Measurements from ENCODE around the gene MCM10.
"Not testable (repeated sequence)": the region's sequence is repeated elsewhere in the genome, so short reads cannot be mapped to it uniquely, and the experiment has no call there.

Gene MCM10

DNA sequence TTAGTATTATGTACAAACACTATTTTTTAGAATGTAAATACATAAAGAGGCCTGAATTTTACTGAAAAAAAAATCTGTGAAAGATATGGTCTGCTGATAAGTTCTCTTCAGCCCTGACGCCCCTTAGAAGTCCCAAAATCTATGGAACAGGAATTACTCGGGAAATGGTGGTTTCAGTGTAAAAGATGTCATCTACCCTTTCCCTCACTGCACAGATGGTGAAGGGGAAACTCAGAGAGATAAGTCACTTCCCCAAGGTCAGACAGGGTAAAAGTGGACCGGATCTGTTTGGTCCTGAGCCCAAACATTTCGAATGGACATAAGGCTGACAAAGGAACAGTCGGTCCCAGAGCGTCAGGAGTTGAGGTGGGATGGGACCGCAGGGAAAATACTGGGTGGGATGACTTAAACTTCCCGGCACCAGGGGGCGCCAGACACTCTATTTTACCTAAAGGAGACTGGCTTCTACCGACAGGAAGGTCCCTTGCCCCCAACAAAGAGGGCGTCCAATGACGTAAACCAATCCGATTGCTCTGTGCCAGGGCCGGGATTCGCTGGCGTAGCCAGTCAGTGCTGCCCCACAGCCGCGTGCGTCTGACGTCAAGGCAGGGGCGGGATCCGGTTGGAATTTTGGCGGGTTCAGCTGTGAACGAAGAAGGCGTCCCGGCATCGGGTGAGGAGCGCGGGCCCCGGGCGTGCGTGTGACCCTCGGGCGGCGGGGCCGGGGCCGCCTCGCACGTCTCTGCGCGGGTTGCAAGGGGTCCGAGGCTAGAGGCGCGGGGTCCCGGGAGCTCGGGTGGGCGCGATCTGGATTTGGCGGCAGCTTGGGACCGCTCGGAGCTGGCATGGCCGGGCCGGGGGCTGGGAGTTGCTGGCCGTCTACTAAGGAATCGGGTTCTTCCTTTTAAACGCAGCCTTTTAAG is at the start of gene MCM10:
Gene MCM10 (plus strand): TSS at position 625 of the 923 bp plus-strand sequence. CDS start 2,645 bp downstream, outside the sequence.
- DNase-seq: peak; percentile 99

DNA sequence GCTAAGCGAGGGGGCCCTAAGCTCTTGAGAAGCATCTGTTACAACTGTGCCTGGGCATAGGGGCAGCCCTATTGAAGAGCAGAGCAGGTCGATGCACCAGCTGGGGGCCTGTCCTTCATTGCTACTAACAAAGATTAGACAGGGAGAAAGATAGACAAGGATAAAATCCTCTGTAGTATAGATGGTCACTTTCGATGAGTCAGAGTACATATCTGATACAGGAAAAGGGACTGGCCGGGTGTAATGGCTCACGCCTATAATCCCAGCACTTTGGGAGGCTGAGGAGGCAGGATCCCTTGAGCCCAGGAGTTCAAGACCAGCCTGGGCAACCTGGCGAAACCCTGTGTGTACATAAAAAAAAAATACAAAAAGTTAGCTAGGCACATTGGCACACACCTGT is 47.8 kb upstream of the MCM10 start:
- no peak for DNase-seq

DNA sequence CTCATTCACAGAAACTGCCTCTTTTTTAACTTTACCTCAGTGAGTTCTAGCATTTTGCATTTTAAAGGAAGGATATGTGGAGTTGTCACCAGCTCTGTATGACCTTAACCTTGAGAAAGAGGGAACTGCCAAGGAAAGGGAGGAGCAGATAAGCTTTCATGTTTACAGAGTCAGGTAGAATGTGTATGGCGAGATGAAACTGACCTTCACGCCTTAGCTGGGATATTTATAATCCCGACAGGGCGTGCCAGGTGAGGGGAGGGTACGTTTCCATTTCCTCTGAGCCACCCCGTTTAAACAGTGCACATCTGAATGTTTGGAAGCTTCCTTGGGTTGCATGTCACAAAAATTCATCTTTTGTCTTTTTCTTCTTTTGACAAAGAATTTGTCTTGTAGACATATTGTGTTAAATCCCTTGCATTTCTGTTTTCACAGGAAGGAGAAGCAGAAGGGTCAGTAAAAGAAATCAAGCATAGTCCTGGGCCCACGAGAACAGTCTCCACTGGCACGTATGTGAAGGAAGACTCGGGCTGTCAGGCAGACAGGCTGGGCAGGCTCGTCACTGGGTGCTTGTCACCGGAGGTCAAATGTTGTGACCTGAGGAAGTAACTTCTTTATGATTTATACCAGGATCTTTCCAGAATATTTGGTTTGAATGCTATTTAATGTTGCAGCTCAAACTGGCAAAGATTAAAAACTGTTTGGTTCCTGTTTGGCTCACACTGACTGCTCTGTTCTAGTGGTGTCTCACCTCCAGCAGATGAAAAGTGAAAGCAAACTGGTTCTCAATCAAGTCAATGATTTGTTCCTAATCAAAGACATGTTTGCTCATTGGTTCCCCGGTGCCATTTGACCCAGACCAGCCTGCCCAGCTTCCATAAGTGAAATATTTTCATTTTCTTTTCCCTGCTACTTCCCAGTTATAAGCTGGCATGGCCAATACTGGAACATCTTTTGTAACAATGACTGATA is 45.2 kb upstream of the MCM10 start:
- peak; percentile 38 for DNase-seq

DNA sequence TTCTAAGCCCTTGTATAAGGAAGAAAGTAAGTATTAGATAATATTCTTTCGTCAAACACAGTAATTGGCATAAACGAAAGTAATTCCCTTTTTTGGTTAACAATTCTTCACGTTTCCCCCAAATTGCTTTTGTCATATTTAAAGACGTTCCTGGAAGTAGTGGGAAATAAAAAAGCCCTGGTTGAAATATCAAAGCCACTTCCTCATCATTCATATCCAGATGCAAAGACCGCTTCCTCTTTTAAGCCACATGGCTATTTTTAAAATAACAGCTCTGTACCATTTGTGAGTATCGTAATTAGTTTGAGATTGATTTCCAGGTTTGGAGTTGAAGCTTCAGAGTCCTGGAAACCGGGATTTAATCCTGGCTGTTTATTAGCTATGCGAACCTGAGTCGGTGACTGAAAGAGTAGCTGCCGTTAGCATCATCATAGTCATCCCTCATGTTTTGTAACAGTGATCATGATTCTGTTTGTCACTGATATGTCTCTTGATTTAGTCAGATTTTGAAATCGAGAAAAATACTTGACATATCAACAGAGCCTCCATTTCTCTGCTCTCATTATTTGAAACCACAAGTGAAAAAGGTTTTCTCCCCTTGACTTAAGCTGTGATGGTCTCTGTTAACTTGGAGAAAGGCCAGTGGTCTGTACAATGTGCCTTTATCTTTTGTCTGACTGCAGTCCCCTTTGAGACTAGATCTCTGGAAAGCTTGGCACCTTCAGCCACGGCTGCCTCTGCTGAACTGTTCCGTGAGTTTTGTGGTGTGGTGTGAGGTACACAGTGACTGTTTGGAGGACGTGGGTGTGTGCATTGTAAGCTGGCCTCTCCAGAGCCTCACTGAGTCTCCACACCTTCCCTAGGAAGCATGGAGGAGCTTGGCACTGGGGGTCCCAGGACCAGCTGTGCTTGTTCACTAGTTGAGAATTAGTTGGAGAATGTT is 43.2 kb upstream of the MCM10 start:
- no peak for DNase-seq

DNA sequence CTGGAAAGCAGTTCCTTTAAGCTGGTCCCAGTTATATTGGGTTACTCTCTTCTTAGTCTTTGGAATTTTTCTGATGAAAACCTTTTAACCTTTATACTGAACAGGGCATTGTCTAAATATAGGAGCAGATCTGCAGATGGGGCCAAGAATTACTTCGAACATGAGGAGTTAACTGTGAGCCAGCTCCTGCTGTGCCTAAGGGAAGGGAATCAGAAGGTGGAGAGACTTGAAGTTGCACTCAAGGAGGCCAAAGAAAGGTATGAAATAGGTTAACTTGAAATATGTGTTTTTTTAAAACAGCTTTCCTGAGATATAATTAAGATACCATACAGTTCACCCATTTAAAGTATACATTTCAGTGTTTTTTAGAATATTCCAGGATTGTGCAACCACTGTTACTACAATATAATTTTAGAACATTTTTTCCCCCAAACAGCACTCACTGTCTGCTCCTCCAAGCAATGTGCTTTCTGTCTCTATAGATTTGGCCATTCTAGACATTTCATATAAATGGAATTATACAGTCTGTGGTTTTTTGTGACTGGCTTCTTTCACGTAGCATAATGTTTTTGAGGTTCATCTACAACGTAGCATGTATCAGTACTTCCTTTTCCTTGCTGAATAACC is 42.5 kb upstream of the MCM10 start:
- DNase-seq: no peak

DNA sequence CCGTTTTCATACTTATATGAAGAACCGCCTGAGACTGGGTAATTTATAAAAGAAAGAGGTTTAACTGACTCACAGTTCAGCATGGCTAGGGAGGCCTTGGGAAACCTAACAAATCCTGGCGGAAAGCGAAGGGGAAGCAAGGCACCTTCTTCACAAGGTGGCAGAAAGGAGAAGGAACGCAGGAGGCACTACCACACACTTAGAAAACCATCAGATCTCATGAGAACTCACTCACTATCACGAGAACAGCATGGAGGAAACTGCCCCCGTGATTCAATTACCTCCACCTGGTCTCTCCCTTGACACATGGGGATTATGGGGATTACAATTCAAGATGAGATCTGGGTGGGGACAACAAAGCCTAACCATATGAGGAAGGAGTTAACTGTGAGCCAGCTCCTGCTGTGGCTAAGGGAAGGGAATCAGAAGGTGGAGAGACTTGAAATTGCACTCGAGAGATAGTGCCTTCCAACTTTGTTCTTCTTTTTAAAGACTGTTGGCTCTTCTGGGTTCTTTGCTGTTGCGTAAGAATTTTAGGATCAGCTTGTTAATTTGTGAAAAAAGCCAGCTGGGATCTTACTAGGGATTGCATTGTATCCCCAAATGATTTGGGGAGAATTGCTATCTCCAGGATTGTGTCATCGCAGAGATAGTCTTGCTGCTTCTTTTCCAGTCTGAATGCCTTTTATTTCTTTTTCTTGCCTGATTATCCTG is 40.4 kb upstream of the MCM10 start:
- DNase-seq: no peak

DNA sequence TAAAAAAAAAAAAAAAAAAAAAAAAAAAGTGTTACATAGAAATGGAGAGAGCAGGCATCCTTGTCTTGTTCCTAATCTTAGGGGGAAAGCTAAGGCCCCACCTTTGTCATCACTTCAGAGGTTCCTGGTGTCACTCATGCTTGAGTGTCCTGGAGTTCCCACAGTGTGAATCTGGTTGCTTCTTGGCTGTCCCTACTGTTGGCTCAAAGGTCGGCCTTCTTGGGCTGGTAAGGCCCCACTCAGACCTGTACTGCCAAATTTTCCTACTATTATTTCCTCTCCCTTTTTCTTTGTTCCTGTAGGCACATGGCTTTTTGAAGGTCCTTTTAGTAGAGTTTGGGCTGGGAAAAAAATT is 39.9 kb upstream of the MCM10 start:
- DNase-seq: no peak

DNA sequence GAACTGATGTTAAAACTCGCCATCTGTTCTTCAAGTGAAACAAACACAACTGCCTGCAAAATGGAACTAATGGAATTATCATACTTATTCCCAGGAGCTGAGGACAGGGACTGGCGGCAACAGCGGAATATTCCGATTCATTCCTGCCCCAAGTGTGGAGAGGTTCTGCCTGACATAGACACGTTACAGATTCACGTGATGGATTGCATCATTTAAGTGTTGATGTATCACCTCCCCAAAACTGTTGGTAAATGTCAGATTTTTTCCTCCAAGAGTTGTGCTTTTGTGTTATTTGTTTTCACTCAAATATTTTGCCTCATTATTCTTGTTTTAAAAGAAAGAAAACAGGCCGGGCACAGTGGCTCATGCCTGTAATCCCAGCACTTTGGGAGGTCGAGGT is 24.7 kb upstream of the MCM10 start:
- DNase-seq: no peak

DNA sequence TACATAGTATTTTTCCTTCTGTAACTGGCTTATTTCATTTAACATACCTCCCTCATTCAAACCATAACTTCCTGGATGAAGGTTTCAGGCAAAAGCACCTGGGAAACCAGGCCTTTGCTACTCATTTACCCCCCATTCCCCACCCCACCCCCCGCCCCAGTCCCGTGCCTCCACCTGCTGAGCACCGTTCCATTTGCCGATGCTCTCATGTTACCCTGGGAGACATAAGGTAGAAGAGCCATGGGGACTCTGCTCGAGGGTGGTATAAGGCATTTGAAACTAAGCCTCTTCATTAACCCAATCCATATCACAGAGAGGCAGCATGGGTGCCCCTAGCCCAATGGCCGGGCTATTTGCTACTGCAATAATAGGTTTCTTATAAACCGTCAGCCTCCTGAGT is 22.2 kb upstream of the MCM10 start:
- no peak for DNase-seq

DNA sequence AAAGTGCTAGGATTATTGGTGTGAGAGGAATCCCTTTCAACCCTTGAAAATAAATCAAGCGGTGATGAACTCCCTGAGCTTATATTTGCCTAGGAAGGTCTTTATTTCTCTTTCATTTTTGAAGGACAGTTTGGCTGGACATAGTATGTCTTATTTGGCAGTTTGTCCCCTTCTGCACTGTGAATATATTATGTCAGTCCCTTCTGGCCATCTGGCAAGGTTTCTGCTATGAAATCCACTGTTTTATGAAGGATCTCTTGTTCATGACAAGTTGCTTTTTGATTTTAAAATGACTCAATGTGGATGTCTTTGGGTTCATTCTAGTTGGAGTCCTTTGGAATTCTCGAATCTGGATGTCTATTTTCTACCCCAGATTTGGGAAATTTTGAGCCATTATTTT is 21.7 kb upstream of the MCM10 start:
- DNase-seq: no peak

DNA sequence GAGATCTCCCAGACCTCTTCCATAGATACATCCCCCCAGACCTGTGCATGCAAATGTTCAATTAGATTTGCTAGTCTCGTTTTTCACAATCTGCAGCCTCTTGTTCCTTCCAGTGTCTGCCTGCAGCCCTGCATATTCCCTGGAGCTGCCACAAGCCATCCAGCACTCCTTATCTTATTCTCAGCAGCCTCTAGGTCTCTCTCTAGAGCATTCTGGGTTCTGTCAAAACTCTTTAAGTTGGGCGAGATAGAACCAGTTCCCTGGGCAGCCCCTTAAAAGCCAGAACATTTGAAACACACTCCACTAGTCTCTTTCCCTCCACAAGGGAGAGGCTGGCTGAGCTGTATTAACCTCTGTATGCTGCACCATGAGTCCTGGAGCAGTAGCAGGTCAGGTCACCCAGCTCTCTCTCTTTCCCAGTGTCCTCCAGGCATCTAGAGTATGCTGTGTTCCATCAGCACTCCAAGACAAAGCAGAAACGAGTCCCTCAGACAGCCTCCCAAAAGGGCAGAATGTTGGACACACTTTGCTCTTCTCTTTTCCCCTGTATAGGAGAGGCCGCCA is 20.6 kb upstream of the MCM10 start:
- DNase-seq: no peak

DNA sequence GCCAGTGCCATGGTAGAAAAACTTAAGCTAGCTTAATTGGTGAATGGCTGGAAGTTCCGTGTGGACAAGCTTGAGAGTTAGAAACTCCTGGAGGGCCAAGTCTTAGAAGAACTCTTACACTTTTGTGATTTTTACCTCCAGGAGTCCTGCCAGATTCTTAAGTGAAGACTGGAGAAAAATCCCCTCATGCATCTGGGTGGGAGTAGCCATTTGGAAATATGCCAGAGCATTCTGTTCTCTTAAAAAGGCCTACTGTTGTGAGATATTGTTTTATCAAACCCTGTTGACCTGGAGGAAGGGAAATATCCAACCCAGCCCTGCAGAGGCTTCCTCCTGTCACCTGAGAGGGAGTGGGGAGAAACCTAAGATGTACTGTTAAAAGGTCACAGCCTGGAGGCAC is 17.6 kb upstream of the MCM10 start:
- DNase-seq: no peak

DNA sequence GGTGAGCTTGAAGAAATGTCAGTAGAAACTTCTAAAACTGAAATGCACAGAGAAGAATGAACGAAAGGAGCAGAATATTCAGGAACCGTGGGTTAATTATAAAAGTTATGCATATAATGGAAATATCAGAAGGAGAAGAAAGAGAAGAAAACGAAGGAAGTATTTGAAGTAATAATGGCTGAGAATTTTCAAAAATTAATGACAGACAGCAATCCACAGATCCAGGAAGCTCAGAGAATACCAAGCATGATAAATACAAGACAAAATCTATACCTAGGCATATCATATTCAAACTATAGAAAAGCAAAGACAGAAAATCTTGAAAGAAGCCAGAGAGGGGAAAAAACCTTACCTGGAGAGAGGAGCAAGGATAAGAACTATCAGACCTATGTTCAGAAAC is 16.5 kb upstream of the MCM10 start:
- no peak for DNase-seq

DNA sequence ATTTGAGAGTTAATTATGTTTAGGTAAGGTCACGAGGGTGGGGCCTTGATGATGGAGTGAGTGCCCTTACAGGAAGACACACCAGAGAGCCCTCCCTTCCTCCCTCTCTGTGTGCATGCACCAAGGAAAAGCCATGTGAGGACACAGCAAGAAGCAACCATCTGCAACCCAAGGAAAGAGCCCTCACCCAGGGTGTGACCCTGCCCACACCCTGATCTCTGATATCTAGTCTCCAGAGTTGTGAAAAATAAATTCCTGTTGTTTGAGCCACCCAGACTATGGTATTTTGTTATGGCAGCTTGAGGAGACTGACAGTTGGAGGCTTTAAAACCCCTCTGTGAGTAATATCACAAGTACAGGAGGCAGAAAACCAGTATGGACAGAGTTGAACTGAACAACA is 15.0 kb upstream of the MCM10 start:
- no peak for DNase-seq

DNA sequence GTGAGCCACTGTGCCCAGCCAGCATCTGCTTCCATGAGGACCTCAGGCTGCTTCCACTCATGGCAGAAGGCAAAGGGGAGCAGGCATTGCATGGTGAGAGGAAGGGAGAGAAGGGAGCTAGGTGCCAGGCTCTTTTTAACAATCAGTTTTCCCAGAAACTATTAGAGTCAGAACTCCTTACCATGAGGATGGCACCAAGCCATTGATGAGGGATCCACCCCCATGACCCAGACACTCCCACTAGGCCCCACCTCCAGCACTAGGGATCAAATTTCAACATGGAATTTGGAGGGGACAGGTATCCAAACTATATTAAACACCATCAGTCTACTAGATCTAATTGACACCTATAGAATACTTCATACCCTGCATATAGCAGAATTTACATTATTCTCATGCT is 14.2 kb upstream of the MCM10 start:
- DNase-seq: no peak

DNA sequence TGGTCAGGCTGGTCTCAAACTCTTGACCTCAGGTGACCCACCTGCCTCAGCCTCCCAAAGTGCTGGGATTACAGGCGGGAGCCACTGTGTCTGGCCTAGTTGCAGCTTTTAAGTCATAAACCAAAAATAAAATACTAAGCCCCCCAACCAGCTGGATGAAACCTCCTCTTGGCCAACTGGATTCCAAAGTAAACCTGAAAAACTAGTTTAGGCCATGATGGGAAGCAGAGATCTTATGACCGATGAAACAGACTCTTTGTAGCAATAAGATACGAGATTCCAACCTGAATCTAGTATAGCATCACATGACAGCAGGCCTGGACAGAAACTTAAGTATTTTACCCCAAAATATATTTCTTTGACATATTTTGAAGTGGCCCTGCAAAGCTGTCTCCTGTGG is 9.1 kb upstream of the MCM10 start:
- no peak for DNase-seq

DNA sequence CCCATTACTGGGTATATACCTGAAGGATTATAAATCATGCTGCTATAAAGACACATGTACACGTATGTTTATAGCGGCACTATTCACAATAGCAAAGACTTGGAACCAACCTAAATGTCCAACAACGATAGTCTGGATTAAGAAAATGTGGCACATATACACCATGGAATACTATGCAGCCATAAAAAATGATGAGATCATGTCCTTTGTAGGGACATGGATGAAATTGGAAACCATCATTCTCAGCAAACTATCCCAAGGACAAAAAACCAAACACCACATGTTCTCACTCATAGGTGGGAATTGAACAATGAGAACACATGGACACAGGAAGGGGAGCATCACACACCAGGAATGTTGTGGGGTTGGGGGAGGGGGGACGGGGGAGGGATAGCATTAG is 5.5 kb upstream of the MCM10 start:
- DNase-seq: not testable (repeated sequence)

DNA sequence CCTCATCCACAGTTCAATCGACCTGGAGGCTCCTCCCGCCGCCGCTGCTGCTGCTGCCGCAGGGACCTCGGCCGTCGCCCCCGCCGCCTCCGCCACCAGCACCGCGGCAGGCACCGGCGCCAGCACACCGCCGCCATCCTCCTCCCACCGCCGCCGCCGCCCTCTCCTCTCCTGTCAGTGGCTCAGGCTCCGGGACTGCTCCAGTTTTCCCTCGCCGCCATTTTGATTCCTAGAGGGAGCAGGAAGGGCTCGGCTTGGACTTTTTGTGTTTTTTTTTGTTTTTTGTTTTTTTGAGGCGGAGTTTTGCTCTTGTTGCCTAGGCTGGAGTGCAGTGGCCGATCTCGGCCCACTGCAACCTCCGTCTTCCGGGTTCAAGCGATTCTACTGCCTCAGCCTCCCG is 3.0 kb upstream of the MCM10 start:
- DNase-seq: peak; percentile 14

DNA sequence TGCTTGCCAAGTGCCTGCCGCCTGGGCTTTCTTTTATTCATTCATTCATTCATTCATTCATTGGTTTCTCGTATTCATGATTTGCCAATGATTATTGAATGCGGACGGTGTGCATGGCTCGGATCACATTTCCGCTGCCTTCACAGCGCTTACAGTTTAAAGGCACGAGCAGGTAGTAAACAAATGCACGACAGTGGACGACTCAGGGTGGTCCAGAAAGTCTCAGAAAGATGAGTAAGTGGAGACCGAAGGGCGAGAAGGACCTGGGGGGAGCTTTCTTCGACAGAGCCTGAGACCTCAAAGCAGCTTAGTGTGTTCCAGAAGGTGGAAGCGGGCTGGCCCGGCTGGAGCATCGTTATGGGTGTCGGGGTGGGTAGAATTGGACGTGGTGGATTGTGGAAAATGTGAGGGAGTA is 506 bp downstream of the MCM10 start:
- DNase-seq: peak; percentile 27

DNA sequence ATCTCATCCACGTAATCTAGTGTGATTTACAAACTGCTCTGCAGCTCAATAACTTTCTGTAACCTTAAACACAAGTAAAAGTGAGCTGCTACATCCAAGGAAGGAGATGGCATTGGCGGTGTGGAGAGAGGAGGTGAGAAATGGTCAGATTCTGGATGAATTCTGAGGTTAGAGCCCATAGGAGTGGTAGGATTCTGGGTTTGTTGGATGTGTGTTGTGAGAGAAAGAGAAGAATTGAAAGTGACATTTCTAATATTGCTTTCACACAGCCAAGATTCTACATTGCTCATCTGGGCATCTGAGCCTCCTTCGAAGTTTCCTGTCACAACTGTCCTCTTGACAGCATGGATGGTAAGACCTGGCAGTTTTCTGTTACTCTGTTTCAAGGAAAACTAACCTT is 2.5 kb downstream of the MCM10 start:
- no peak for DNase-seq

DNA sequence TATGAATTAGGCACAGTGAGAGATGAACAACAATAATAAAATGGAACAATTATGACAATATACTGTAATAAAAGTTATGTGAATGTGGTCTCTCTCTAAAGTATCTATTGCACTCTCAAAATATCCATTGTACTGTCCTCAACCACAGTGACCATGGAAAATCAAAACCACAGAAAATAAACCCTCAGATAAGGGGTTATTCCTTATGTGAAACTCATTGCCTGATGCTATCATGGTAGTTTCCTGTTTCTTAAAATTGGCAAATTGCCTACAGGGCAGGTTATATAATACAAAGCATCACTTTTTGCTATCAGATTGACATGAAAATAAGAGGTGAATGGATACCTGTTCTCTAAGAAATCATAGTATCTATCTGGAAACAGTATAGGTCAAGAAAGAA is 3.8 kb downstream of the MCM10 start:
- DNase-seq: no peak

Measured in activated CD4-positive, alpha-beta T cell treated with anti-CD3 and anti-CD28 coated beads, Interleukin-10, Interleukin-2, amounts not matched to agents 100 ng/mL and 50 ng/mL, durations not matched to agents 16 hours and 8 hours (primary cell).